ENCODE results near the gene SGF29.

DNA sequence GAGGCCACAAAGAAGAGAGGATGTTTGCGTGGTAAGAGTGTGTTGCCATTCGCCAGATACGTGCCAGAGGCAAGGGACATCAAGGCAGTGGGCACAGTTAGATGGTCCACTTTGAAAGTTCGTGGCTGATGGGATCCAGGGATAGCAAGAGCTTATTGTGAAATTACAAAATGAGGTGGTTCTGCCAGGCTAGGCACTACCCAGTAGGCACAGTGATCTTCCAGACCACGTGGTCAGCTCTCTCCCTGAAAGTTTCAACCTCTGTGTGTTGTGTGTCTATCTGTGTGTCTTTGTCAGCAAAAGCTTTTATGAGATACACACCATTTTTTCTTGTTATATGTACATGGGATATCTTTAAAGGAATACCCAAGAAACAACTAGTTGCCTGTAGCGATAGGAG lies 9.5 kb downstream of the SGF29 start:
- TF ChIP-seq SPI1 (IDR thresholded peaks at IDR 0.05; ENCODE audit: borderline replicate concordance, low read depth): no peak
- TF ChIP-seq, protein P1, sequence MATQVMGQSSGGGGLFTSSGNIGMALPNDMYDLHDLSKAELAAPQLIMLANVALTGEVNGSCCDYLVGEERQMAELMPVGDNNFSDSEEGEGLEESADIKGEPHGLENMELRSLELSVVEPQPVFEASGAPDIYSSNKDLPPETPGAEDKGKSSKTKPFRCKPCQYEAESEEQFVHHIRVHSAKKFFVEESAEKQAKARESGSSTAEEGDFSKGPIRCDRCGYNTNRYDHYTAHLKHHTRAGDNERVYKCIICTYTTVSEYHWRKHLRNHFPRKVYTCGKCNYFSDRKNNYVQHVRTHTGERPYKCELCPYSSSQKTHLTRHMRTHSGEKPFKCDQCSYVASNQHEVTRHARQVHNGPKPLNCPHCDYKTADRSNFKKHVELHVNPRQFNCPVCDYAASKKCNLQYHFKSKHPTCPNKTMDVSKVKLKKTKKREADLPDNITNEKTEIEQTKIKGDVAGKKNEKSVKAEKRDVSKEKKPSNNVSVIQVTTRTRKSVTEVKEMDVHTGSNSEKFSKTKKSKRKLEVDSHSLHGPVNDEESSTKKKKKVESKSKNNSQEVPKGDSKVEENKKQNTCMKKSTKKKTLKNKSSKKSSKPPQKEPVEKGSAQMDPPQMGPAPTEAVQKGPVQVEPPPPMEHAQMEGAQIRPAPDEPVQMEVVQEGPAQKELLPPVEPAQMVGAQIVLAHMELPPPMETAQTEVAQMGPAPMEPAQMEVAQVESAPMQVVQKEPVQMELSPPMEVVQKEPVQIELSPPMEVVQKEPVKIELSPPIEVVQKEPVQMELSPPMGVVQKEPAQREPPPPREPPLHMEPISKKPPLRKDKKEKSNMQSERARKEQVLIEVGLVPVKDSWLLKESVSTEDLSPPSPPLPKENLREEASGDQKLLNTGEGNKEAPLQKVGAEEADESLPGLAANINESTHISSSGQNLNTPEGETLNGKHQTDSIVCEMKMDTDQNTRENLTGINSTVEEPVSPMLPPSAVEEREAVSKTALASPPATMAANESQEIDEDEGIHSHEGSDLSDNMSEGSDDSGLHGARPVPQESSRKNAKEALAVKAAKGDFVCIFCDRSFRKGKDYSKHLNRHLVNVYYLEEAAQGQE (IDR thresholded peaks at IDR 0.05; ENCODE audit: insufficient replicate concordance, low read depth): no peak
- TF ChIP-seq, protein P2, sequence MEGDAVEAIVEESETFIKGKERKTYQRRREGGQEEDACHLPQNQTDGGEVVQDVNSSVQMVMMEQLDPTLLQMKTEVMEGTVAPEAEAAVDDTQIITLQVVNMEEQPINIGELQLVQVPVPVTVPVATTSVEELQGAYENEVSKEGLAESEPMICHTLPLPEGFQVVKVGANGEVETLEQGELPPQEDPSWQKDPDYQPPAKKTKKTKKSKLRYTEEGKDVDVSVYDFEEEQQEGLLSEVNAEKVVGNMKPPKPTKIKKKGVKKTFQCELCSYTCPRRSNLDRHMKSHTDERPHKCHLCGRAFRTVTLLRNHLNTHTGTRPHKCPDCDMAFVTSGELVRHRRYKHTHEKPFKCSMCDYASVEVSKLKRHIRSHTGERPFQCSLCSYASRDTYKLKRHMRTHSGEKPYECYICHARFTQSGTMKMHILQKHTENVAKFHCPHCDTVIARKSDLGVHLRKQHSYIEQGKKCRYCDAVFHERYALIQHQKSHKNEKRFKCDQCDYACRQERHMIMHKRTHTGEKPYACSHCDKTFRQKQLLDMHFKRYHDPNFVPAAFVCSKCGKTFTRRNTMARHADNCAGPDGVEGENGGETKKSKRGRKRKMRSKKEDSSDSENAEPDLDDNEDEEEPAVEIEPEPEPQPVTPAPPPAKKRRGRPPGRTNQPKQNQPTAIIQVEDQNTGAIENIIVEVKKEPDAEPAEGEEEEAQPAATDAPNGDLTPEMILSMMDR (IDR thresholded peaks at IDR 0.05; ENCODE audit: insufficient read depth, low read length): no peak
- TF ChIP-seq GABPA (IDR thresholded peaks at IDR 0.05; ENCODE audit: low read depth): no peak
- no peak for TF ChIP-seq POLR2AphosphoS5 (IDR thresholded peaks at IDR 0.05; ENCODE audit: low read depth)

Data from HL-60 (cell line).